Measurements from ENCODE around the gene SLC35A5.

SLC35A5 gene

GRCh38 chr3:112627919-112628466, 66.1 kb downstream of the SLC35A5 start:
- no peak for DNase-seq

- peak; percentile 67 for DNase-seq
Observed at GRCh38 chr3:112629425-112629824, 67.6 kb downstream of the SLC35A5 start.

- DNase-seq, result no peak
Observed at GRCh38 chr3:112631257-112631656, 69.4 kb downstream of the SLC35A5 start.

DNA sequence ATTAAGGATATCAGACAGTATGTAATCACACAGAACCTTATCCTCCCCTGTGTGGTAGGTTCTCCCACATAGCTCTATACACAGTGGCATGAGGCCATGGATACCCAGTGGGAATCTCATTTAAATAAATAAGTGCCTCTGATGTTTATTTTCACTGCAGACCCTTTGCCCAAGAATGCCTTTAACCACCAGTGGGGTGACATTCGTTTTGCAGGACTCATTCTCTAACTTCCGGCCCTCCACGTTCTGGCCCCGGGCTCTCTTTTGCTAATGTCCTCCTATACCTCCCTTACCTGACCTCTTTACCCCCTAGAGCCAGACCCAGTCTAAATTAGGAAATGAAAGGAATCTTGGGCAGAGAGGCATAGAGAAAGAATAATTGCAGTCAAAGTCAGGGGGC, 70.8 kb downstream of the SLC35A5 start:
- no peak for DNase-seq

GRCh38 chr3:112633191-112633590, 71.3 kb downstream of the SLC35A5 start:
- no peak for DNase-seq

DNA sequence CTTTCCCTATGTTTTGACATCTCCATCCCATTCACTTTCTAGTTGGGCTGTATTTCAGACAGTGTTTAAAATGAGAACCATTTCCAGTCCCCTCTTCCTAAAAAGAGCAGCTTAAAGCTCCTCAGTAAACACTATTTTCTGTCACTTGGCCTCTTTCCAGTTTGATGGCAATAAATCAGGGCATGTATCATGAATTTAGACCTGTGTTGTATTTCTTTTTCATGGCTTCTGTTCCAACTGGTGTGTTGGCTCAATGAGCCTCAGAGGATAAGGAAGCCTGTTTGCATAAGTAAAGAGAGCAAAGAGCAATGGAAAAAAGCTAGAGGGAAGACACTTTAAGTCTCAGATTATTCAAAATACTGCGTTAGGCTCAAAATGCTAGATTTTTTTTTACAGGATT, 71.9 kb downstream of the SLC35A5 start:
- DNase-seq, result no peak

- no peak for DNase-seq
Observed at GRCh38 chr3:112634786-112635541, 73.1 kb downstream of the SLC35A5 start.

All from fibroblast of skin of back (primary cell).